ENCODE data around the gene HEXIM1. TPM values are rescaled to one million over a fixed set of nuclear protein-coding genes. Genes with fewer than 3 reads are reported as not detected.

HEXIM1 gene
- total and polyA plus RNA-seq, 2 experiments from 2014 or later: 13.5 to 17.1 TPM

DNA sequence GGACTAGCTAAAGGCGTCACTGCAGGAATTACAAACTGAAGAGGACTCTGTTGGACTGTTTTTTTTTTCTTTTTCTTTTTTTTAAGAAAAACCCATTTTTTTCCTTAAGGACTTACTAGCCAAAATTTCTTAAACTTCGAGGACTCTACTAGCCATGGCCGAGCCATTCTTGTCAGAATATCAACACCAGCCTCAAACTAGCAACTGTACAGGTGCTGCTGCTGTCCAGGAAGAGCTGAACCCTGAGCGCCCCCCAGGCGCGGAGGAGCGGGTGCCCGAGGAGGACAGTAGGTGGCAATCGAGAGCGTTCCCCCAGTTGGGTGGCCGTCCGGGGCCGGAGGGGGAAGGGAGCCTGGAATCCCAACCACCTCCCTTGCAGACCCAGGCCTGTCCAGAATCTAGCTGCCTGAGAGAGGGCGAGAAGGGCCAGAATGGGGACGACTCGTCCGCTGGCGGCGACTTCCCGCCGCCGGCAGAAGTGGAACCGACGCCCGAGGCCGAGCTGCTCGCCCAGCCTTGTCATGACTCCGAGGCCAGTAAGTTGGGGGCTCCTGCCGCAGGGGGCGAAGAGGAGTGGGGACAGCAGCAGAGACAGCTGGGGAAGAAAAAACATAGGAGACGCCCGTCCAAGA, 878 bp downstream of the HEXIM1 start:
- Histone ChIP-seq H3K9me3 (ENCODE audit: low read depth) (no peaks in the 10 kb centered on the region), H3K79me2 (peaks cover 46% of the 10 kb centered on the region), H3K4me2 (peak overlapping the region; percentile 92), H3K27me3 (no peaks in the 10 kb centered on the region), H2AFZ (peak overlapping the region; percentile 38), H3K36me3 (replicated peaks; ENCODE audit: insufficient read depth, low read depth) (no peaks in the 10 kb centered on the region), H3K9me2 (replicated peaks; ENCODE audit: insufficient read depth) (no peaks in the 10 kb centered on the region), H3K27ac (peak overlapping the region; percentile 99), H4K20me1 (ENCODE audit: insufficient read depth, poor library complexity, severe bottlenecking) (peaks cover 24% of the 10 kb centered on the region), H3K4me1 (ENCODE audit: insufficient read depth) (peaks cover 23% of the 10 kb centered on the region), H3K4me3 (peak overlapping the region; percentile 90)
- peak; percentile 95 for DNase-seq (ENCODE audit: low spot score)
- WGBS (ENCODE audit: low lambda C conversion rate, missing lambda C conversion rate): 1% methylated on average over 27 of the region's 32 CpGs
- TF ChIP-seq EZH2 (IDR thresholded peaks at IDR 0.05; ENCODE audit: borderline replicate concordance): no peak
- peak; percentile 86 for TF ChIP-seq CTCF (IDR thresholded peaks at IDR 0.05; ENCODE audit: poor library complexity)

GRCh38 chr17:45149669-45150664, 1.7 kb downstream of the HEXIM1 start:
- peak overlapping the region; percentile 90 for H3K4me3 ChIP-seq
- peak overlapping the region; percentile 38 for H2AFZ ChIP-seq
- H3K4me1 ChIP-seq (ENCODE audit: insufficient read depth): peaks cover 15% of the 10 kb centered on the region
- peaks cover 24% of the 10 kb centered on the region for H4K20me1 ChIP-seq (ENCODE audit: insufficient read depth, poor library complexity, severe bottlenecking)
- peak overlapping the region; percentile 99 for H3K27ac ChIP-seq
- peaks cover 51% of the 10 kb centered on the region for H3K79me2 ChIP-seq
- TF ChIP-seq EZH2phosphoT487 (IDR thresholded peaks at IDR 0.05; ENCODE audit: low read depth, severe bottlenecking, unreplicated experiment) (no peak), EZH2 (IDR thresholded peaks at IDR 0.05; ENCODE audit: borderline replicate concordance) (no peak), CTCF (IDR thresholded peaks at IDR 0.05; ENCODE audit: poor library complexity) (no peak)
- no peaks in the 10 kb centered on the region for H3K9me3 ChIP-seq (ENCODE audit: low read depth)
- peak overlapping the region; percentile 92 for H3K4me2 ChIP-seq
- H3K36me3 ChIP-seq (replicated peaks; ENCODE audit: insufficient read depth, low read depth): no peaks in the 10 kb centered on the region
- H3K27me3 ChIP-seq: no peaks in the 10 kb centered on the region
- no peaks in the 10 kb centered on the region for H3K9me2 ChIP-seq (replicated peaks; ENCODE audit: insufficient read depth)
- peak; percentile 76 for DNase-seq (ENCODE audit: low spot score)
- 1% methylated on average over 56 of the region's 56 CpGs for WGBS (ENCODE audit: low lambda C conversion rate, missing lambda C conversion rate)

DNA sequence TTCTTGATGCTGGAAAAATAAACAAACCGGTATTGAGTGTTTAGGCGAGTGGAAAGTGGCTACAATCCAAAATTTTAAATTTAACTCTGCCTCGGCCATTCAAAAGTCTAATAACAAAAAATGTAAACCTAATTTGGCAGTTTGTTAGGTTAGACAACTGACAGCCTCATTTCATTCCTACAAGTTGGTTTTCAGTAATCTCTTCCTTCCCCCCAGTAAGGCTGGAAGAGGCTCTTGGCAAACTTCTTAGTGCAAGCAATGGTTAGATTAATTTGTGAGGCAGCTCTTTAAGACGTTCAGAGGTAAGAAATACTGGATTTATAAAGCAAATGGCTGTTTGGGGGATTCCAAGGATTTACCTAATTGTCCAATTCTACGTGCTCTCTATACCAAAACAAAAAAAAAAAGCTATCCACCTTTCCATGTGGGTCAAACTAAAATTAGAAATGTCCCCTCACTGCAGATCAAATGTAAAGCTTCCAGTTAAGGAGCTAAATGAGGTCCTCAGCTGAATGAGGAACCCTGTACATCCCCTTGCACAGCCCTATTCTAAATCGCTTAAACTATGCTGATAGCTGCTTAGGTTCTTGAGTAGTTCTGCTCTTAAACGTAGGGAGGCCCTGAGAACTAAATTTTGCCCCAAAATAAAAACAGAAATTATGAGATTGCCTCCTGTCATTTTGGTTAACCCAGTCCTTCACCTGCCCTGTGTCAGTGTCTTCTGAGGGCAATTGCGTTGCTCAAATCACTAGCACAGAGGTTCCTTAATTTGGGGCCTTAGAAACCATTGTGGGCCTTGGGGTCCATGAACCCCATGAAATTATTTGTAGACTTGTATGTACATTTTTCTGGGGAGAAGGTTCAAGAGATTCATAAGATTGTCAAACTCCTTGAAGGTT, 2.9 kb downstream of the HEXIM1 start:
- peak overlapping the region; percentile 99 for H3K27ac ChIP-seq
- H2AFZ ChIP-seq: no peak overlapping the region
- 30% methylated on average over 8 of the region's 8 CpGs for WGBS (ENCODE audit: low lambda C conversion rate, missing lambda C conversion rate)
- H3K9me3 ChIP-seq (ENCODE audit: low read depth): no peaks in the 10 kb centered on the region
- H3K9me2 ChIP-seq (replicated peaks; ENCODE audit: insufficient read depth): no peaks in the 10 kb centered on the region
- peaks cover 63% of the 10 kb centered on the region for H3K79me2 ChIP-seq
- H3K4me2 ChIP-seq: peak overlapping the region; percentile 92
- peaks cover 24% of the 10 kb centered on the region for H4K20me1 ChIP-seq (ENCODE audit: insufficient read depth, poor library complexity, severe bottlenecking)
- DNase-seq (ENCODE audit: low spot score): no peak
- TF ChIP-seq EZH2 (IDR thresholded peaks at IDR 0.05; ENCODE audit: borderline replicate concordance) (no peak), EZH2phosphoT487 (IDR thresholded peaks at IDR 0.05; ENCODE audit: low read depth, severe bottlenecking, unreplicated experiment) (no peak), CTCF (IDR thresholded peaks at IDR 0.05; ENCODE audit: poor library complexity) (no peak)
- H3K27me3 ChIP-seq: no peaks in the 10 kb centered on the region
- peaks cover 13% of the 10 kb centered on the region for H3K4me1 ChIP-seq (ENCODE audit: insufficient read depth)
- H3K36me3 ChIP-seq (replicated peaks; ENCODE audit: insufficient read depth, low read depth): no peaks in the 10 kb centered on the region
- peak overlapping the region; percentile 90 for H3K4me3 ChIP-seq

Data from hepatocyte (in vitro differentiated cells).